Measurements from ENCODE around the gene MBD3. TPM values are rescaled to one million over a fixed set of nuclear protein-coding genes. Genes with fewer than 3 reads are reported as not detected.
"Not testable (repeated sequence)": the region's sequence is repeated elsewhere in the genome, so short reads cannot be mapped to it uniquely, and the experiment has no call there.

Gene MBD3
- total RNA-seq, 4 donors from 2014 or later = 80.3 to 159 (median 95.7) TPM

GRCh38 chr19:1540365-1540925 lies 52.2 kb downstream of the MBD3 start:
- H3K9me3 ChIP-seq = no peaks in the 10 kb centered on the region
- peak overlapping the region in 2 of 4 donors; percentile 16 to 39 for H3K27ac ChIP-seq
- TF ChIP-seq EP300 (IDR thresholded peaks at IDR 0.05) = no peak
- TF ChIP-seq POLR2AphosphoS5 (IDR thresholded peaks at IDR 0.05) = no peak
- no peak for TF ChIP-seq POLR2A (IDR thresholded peaks at IDR 0.05)
- no peak for TF ChIP-seq CTCF (IDR thresholded peaks at IDR 0.05)
- peak; percentile 63 for ATAC-seq
- no peaks in the 10 kb centered on the region for H3K36me3 ChIP-seq
- H3K4me1 ChIP-seq = peaks cover 0 to 23% (median 0%) of the 10 kb centered on the region in 3 donors
- no peak overlapping the region for H3K4me3 ChIP-seq
- 14 to 33% methylated on average over 4 to 16 of the region's 17 CpGs for WGBS, 2 donors (ENCODE audit: low coverage in 1 of 2)
- peaks cover 32% of the 10 kb centered on the region for H3K27me3 ChIP-seq

- ATAC-seq, H3K36me3 ChIP-seq, H3K9me3 ChIP-seq, H3K4me3 ChIP-seq: not testable (repeated sequence)
- 70 to 85% methylated on average over 2 to 5 of the region's 11 CpGs for WGBS, 2 donors (ENCODE audit: low coverage in 1 of 2)
- peaks cover 32% of the 10 kb centered on the region for H3K27me3 ChIP-seq
- H3K4me1 ChIP-seq = peaks cover 0 to 23% (median 0%) of the 10 kb centered on the region in 3 donors
- peak overlapping the region in 2 of 4 donors; percentile 16 to 39 for H3K27ac ChIP-seq
Observed at GRCh38 chr19:1539749-1540148, 52.9 kb downstream of the MBD3 start.

- WGBS, 2 donors (ENCODE audit: low coverage in 1 of 2) = 5 to 10% methylated on average over 2 to 4 of the region's 15 CpGs
- ATAC-seq = no peak
- H3K27me3 ChIP-seq = peaks cover 35% of the 10 kb centered on the region
- H3K4me3 ChIP-seq = no peak overlapping the region
- H3K9me3 ChIP-seq = no peaks in the 10 kb centered on the region
- no peak for TF ChIP-seq CTCF (IDR thresholded peaks at IDR 0.05)
- no peak for TF ChIP-seq EP300 (IDR thresholded peaks at IDR 0.05)
- TF ChIP-seq POLR2A (IDR thresholded peaks at IDR 0.05) = no peak
- no peak overlapping the region for H3K27ac ChIP-seq
- peaks cover 0 to 23% (median 0%) of the 10 kb centered on the region in 3 donors for H3K4me1 ChIP-seq
- no peaks in the 10 kb centered on the region for H3K36me3 ChIP-seq
Observed at GRCh38 chr19:1538978-1539377, 53.7 kb downstream of the MBD3 start.

GRCh38 chr19:1535699-1536098 lies 57.0 kb downstream of the MBD3 start:
- peaks cover 59% of the 10 kb centered on the region for H3K27me3 ChIP-seq
- not testable (repeated sequence) for ATAC-seq, H3K27ac ChIP-seq, H3K4me3 ChIP-seq, H3K9me3 ChIP-seq, H3K36me3 ChIP-seq
- WGBS, 2 donors (ENCODE audit: low coverage in 1 of 2) = 91 to 92% methylated on average over 4 of the region's 7 CpGs
- H3K4me1 ChIP-seq = peaks cover 0 to 21% (median 0%) of the 10 kb centered on the region in 3 donors

- Histone ChIP-seq H3K4me1 (peaks cover 0 to 13% (median 0%) of the 10 kb centered on the region in 3 donors), H3K27ac (no peak overlapping the region), H3K36me3 (no peaks in the 10 kb centered on the region), H3K9me3 (no peaks in the 10 kb centered on the region), H3K27me3 (peaks cover 66% of the 10 kb centered on the region), H3K4me3 (no peak overlapping the region)
- WGBS, 2 donors (ENCODE audit: low coverage in 1 of 2) = 80% methylated on average over 1 of the region's 14 CpGs; no CpG with 5 or more reads in 1 of the 2 donors
- TF ChIP-seq CTCF (IDR thresholded peaks at IDR 0.05) = no peak
- TF ChIP-seq POLR2AphosphoS5 (IDR thresholded peaks at IDR 0.05) = no peak
- no peak for TF ChIP-seq POLR2A (IDR thresholded peaks at IDR 0.05)
- no peak for TF ChIP-seq EP300 (IDR thresholded peaks at IDR 0.05)
- no peak for ATAC-seq
Observed at GRCh38 chr19:1534972-1535371, 57.7 kb downstream of the MBD3 start.

- ATAC-seq = no peak
- peaks cover 0 to 4% (median 0%) of the 10 kb centered on the region in 3 donors for H3K4me1 ChIP-seq
- no CpG with 5 or more reads among the region's 23 CpGs for WGBS, 2 donors (ENCODE audit: low coverage in 1 of 2)
- no peaks in the 10 kb centered on the region for H3K36me3 ChIP-seq
- TF ChIP-seq POLR2A (IDR thresholded peaks at IDR 0.05) (no peak), CTCF (IDR thresholded peaks at IDR 0.05) (no peak), EP300 (IDR thresholded peaks at IDR 0.05) (no peak), POLR2AphosphoS5 (IDR thresholded peaks at IDR 0.05) (no peak)
- peaks cover 79% of the 10 kb centered on the region for H3K27me3 ChIP-seq
- no peak overlapping the region for H3K4me3 ChIP-seq
- H3K9me3 ChIP-seq = no peaks in the 10 kb centered on the region
- no peak overlapping the region for H3K27ac ChIP-seq
Observed at GRCh38 chr19:1533510-1534150, 59.0 kb downstream of the MBD3 start.
